H1 (cell line): Measurements from ENCODE around the gene ADCY2. TPM values are rescaled to one million over a fixed set of nuclear protein-coding genes. Genes with fewer than 3 reads are reported as not detected.

ENCODE experiments used
- CTCF ChIA-PET: fragments of 300-600 bp; sonication (Branson Sonifier 250); formaldehyde crosslinking; loops from one replicate; lab custom pipeline; 2021; ENCODE audit not compliant: partially characterized antibody; lab: Charles Lee
- POLR2A ChIA-PET: fragments of 300-600 bp; sonication (Branson Sonifier 250); formaldehyde crosslinking; loops from one replicate; lab custom pipeline; 2021; ENCODE audit warnings: inconsistent platforms; ENCODE audit not compliant: partially characterized antibody; lab: Charles Lee
- DNase-seq, 2 experiments: peaks; one replicate each; pipeline versions ENCODE4 v3.0.0 to v3.0.0-alpha.2; 2010 to 2022; ENCODE audit warnings: low spot score in 2 of 2, low read depth in 1 of 2, mixed read lengths in 1 of 2
- FAIRE-seq: peaks from 2 replicates; lab custom pipeline; 2011; peaks lifted over from hg19 to GRCh38; lab: Jason Lieb, UNC
- H2AFZ ChIP-seq: 2 replicates; pipeline ENCODE4 v1.8.1; 2012; ENCODE audit warnings: low read length, inconsistent platforms
- H2AK5ac ChIP-seq: 2 replicates; pipeline ENCODE4 v1.6.1; 2013; ENCODE audit warnings: low read depth, low read length
- H2BK120ac ChIP-seq: replicated peaks from 2 replicates; pipeline ENCODE3; 2013; ENCODE audit warnings: low read depth, low read length, inconsistent platforms
- H2BK12ac ChIP-seq: 2 replicates; pipeline ENCODE4 v1.6.1; 2013; ENCODE audit warnings: low read depth, low read length
- H2BK15ac ChIP-seq: 2 replicates; pipeline ENCODE4 v1.6.1; 2013; ENCODE audit warnings: low read length
- H2BK20ac ChIP-seq: 2 replicates; pipeline ENCODE4 v1.6.1; 2013; ENCODE audit warnings: low read length
- H2BK5ac ChIP-seq: 2 replicates; pipeline ENCODE4 v1.6.1; 2013; ENCODE audit warnings: low read depth, low read length
- H3K14ac ChIP-seq: 2 replicates; pipeline ENCODE4 v1.6.1; 2013; ENCODE audit warnings: inconsistent platforms; ENCODE audit not compliant: insufficient read length
- H3K18ac ChIP-seq: 2 replicates; pipeline ENCODE4 v1.6.1; 2013; ENCODE audit warnings: low read length; ENCODE audit errors: extremely low read depth
- H3K23ac ChIP-seq: 2 replicates; pipeline ENCODE4 v1.6.1; 2013; ENCODE audit warnings: inconsistent platforms; ENCODE audit not compliant: insufficient read length
- H3K23me2 ChIP-seq: 2 replicates; pipeline ENCODE4 v1.6.1; 2013; ENCODE audit warnings: low read depth, low read length
- H3K27ac ChIP-seq: 2 replicates; pipeline ENCODE4 v1.6.1; 2011; ENCODE audit warnings: low read depth, low read length, inconsistent platforms
- H3K27me3 ChIP-seq, 4 experiments: replicated peaks in 1 of 4; 1 replicate in 1 of 4; 2 replicates in 3 of 4; pipeline versions ENCODE4 v1.6.1 to v1.8.1; 2011 to 2013; ENCODE audit warnings: low read length in 3 of 4, mild to moderate bottlenecking in 3 of 4, inconsistent platforms in 2 of 4, mixed read lengths in 2 of 4, moderate library complexity in 1 of 4; ENCODE audit not compliant: control insufficient read depth in 3 of 4, insufficient read depth in 3 of 4; ENCODE audit errors: extremely low read depth in 1 of 4
- H3K36me3 ChIP-seq, 4 experiments: 2 replicates each; pipeline versions ENCODE4 v1.6.1 to v1.8.1; 2011 to 2013; ENCODE audit warnings: mild to moderate bottlenecking in 4 of 4, low read length in 3 of 4, moderate library complexity in 2 of 4, control low read depth in 1 of 4, inconsistent platforms in 1 of 4; ENCODE audit not compliant: insufficient read depth in 4 of 4, control insufficient read depth in 2 of 4
- H3K4ac ChIP-seq: replicated peaks from 2 replicates; pipeline ENCODE3; 2013; ENCODE audit warnings: low read length, low read depth, mixed read lengths, inconsistent platforms; ENCODE audit not compliant: insufficient read length
- H3K4me1 ChIP-seq, 4 experiments: replicated peaks in 1 of 4; 1 replicate in 1 of 4; 2 replicates in 3 of 4; pipeline versions ENCODE4 v1.6.1 to v1.8.1; 2011 to 2013; ENCODE audit warnings: low read length in 3 of 4, inconsistent platforms in 2 of 4, mixed read lengths in 1 of 4; ENCODE audit not compliant: insufficient read depth in 4 of 4, control insufficient read depth in 3 of 4
- H3K4me2 ChIP-seq, 2 experiments: 2 replicates each; pipeline versions ENCODE4 v1.6.1 to v1.8.1; 2011 to 2013; ENCODE audit warnings: low read depth in 2 of 2, low read length in 2 of 2, control low read depth in 1 of 2, inconsistent platforms in 1 of 2, mild to moderate bottlenecking in 1 of 2; ENCODE audit not compliant: insufficient read depth in 1 of 2
- H3K4me3 ChIP-seq, 4 experiments: fragments of 200-600, 300-600 bp in 1 of 4; sonication (generic), shearing (Covaris generic), sonication (Bioruptor Twin) in 1 of 4; 2 replicates each; pipeline versions ENCODE4 v1.5.1 to v1.8.1; 2011 to 2016; ENCODE audit warnings: low read length in 4 of 4, low read depth in 3 of 4, control low read depth in 2 of 4, inconsistent platforms in 2 of 4, mild to moderate bottlenecking in 2 of 4, mixed read lengths in 1 of 4, moderate library complexity in 1 of 4; ENCODE audit not compliant: insufficient read depth in 2 of 4; ENCODE audit errors: extremely low read depth in 1 of 4
- H3K56ac ChIP-seq: replicated peaks from 2 replicates; pipeline ENCODE3; 2013; ENCODE audit warnings: low read depth, mild to moderate bottlenecking, mixed read lengths, low read length, inconsistent platforms; ENCODE audit not compliant: insufficient read length
- H3K79me1 ChIP-seq: 2 replicates; pipeline ENCODE4 v1.6.1; 2013; ENCODE audit warnings: low read depth, low read length, control low read depth
- H3K79me2 ChIP-seq, 2 experiments: 2 replicates each; pipeline versions ENCODE4 v1.6.1 to v1.8.1; 2012 to 2013; ENCODE audit warnings: low read length in 2 of 2, mild to moderate bottlenecking in 2 of 2, inconsistent platforms in 1 of 2; ENCODE audit not compliant: insufficient read depth in 2 of 2, control insufficient read depth in 1 of 2
- H3K9ac ChIP-seq, 4 experiments: replicated peaks in 1 of 4; 1 replicate in 1 of 4; 2 replicates in 3 of 4; pipeline versions ENCODE4 v1.6.1 to v1.8.1; 2011 to 2013; ENCODE audit warnings: low read depth in 3 of 4, low read length in 3 of 4, control low read depth in 2 of 4, mild to moderate bottlenecking in 2 of 4, moderate library complexity in 2 of 4, inconsistent platforms in 1 of 4; ENCODE audit errors: extremely low read depth in 1 of 4
- H3K9me3 ChIP-seq, 2 experiments: 2 replicates each; pipeline versions ENCODE4 v1.6.1 to v1.8.1; 2012 to 2013; ENCODE audit warnings: mild to moderate bottlenecking in 2 of 2, moderate library complexity in 2 of 2, control low read depth in 1 of 2, inconsistent platforms in 1 of 2, low read depth in 1 of 2, low read length in 1 of 2, mixed read lengths in 1 of 2; ENCODE audit not compliant: insufficient read depth in 2 of 2
- H4K20me1 ChIP-seq, 2 experiments: replicated peaks in 1 of 2; 2 replicates each; pipeline versions ENCODE3 to v1.8.1; 2011 to 2013; ENCODE audit warnings: inconsistent platforms in 2 of 2, low read length in 2 of 2, mild to moderate bottlenecking in 1 of 2; ENCODE audit not compliant: insufficient read depth in 2 of 2, control insufficient read depth in 1 of 2
- H4K5ac ChIP-seq: 2 replicates; pipeline ENCODE4 v1.6.1; 2013; ENCODE audit warnings: low read length, low read depth, mixed read lengths, inconsistent platforms; ENCODE audit not compliant: insufficient read length
- H4K8ac ChIP-seq: 2 replicates; pipeline ENCODE4 v1.8.0; 2013; ENCODE audit warnings: mild to moderate bottlenecking, moderate library complexity, low read length, inconsistent platforms; ENCODE audit not compliant: insufficient read depth; ENCODE audit errors: extremely low read depth
- H4K91ac ChIP-seq: replicated peaks from 2 replicates; pipeline ENCODE3; 2013; ENCODE audit warnings: low read length, mixed read lengths, inconsistent platforms; ENCODE audit not compliant: insufficient read length
- SIRT6 ChIP-seq: IDR thresholded peaks from one replicate; pipeline ENCODE4 v1.7.1; 2012; ENCODE audit warnings: low read length, inconsistent platforms
- TAF1 ChIP-seq: IDR thresholded peaks from 2 replicates; pipeline ENCODE4 v1.6.1; 2011; ENCODE audit warnings: mild to moderate bottlenecking, low read depth, low read length
- TBP ChIP-seq: IDR thresholded peaks from 2 replicates; pipeline ENCODE4 v1.6.1; 2011; ENCODE audit warnings: low read depth, low read length, improper control_type of control experiment
- ZNF274 ChIP-seq: IDR thresholded peaks from 2 replicates; pipeline ENCODE4 v1.7.0; 2012; ENCODE audit warnings: low read length, borderline replicate concordance; ENCODE audit errors: extremely low read depth
- WGBS, 2 experiments: shearing (Covaris generic) in 1 of 2; methylation state at CpG; one replicate each; pipeline versions ENCODE4 v1.1.6 to v1.1.7; 2013 to 2015; ENCODE audit warnings: low lambda C conversion rate in 2 of 2, mixed read lengths in 2 of 2, inconsistent platforms in 1 of 2, low coverage in 1 of 2, missing lambda C conversion rate in 1 of 2; ENCODE audit not compliant: insufficient replicate concordance in 2 of 2, insufficient coverage in 1 of 2, insufficient read length in 1 of 2; ENCODE audit errors: extremely low coverage in 1 of 2, missing lambda C conversion rate in 1 of 2; 5-methylcytosine and 5-hydroxymethylcytosine counted together
- polyA plus RNA-seq, 7 experiments: library from polyadenylated mRNA; depleted of rRNA in 3 of 7; stranded (reverse) in 5 of 7; unstranded in 2 of 7; fragments of >200 nt in 5 of 7; fragments of 200-250 nt in 2 of 7; gene quantifications; 1 replicate in 5 of 7; 2 replicates in 1 of 7; 4 replicates in 1 of 7; pipeline versions ENCODE4 v1.2.1 to v1.2.3, GENCODE V29; 2011 to 2013; ENCODE audit warnings: missing spikeins in 2 of 7, mixed read lengths in 2 of 7
- total RNA-seq: library from RNA; stranded (reverse); fragmentation: NEBNext Ultra II Directional; extraction: Animal tissue kit (Norgen Biotek cat#: 25700); gene quantifications from 2 replicates; pipeline ENCODE4 v1.2.1, GENCODE V29; 2021

Gene ADCY2
- total and polyA plus RNA-seq, 2 of the 8 experiments (the other 6 are each of a cell fraction or from before 2014, with no cell fraction given), result 35.8 to 122 TPM

DNA sequence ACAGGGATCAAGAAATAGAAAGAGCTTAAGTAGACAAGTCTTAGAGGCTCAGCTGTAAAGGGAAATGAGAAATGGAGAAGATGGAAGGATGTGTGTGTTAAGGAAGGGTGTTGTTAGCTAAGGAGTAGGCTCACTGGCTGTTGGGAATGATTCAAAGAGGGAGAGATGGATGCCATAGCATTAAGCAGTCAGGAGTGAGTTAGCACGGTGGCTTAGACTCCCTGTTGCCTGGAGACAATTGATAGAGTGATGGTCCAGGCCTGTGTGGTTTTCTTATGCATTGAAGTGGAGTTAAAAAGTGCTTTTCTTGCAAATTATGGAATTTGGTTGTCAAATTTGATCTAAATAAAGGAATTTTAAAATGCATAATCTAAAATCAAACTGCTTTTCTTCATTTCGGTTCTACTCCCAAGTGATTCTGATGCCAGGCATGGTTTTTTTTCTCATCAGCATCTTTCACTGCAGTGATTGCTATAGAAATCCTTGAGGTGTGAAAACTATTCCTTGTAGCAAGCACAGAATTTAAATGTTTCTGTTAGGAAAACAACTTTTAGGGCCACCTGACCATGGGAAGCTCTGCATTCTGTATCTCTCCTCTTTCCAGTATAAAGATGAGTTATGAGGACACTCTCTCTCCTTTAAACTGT, 214.7 kb downstream of the ADCY2 start:
- Histone ChIP-seq H2AK5ac (no peak overlapping the region), H2BK15ac (no peak overlapping the region), H3K14ac (no peak overlapping the region), H4K91ac (no peak overlapping the region), H3K79me2 (peaks cover 0 to 42% of the 10 kb centered on the region in 2 experiments; a peak in 2 of 4 replicates), H3K23ac (no peak overlapping the region), H2BK120ac (no peak overlapping the region), H2BK5ac (no peak overlapping the region; the same call in 1 of the 2 replicates), H2BK12ac (no peak overlapping the region), H3K4ac (no peak overlapping the region), H3K9me3 (no peaks in the 10 kb centered on the region), H3K9ac (no peak overlapping the region), H3K4me3 (no peak overlapping the region), H4K8ac (no peak overlapping the region), H3K27ac (no peak overlapping the region), H3K23me2 (no peaks in the 10 kb centered on the region), H4K5ac (no peak overlapping the region), H2AFZ (no peak overlapping the region), H3K4me1 (peaks cover 2 to 11% (median 7%) of the 10 kb centered on the region in 4 experiments; a peak in 4 of 7 replicates), H2BK20ac (0 out of 2 replicates have a peak overlapping the region, but pooled peaks have one; percentile 40), H3K56ac (no peak overlapping the region), H3K36me3 (no peaks in the 10 kb centered on the region; a peak in 1 of 8 replicates), H3K79me1 (peaks cover 2% of the 10 kb centered on the region; the same call in 1 of the 2 replicates), H3K27me3 (no peaks in the 10 kb centered on the region), H3K4me2 (no peak overlapping the region), H4K20me1 (peaks cover 0 to 2% of the 10 kb centered on the region in 2 experiments), H3K18ac (no peak overlapping the region)
- FAIRE-seq, result no peak
- ChIA-PET CTCF (interaction anchor here (0.6 kb wide), 1 partner anchor 1380 kb away, joined by 4 read pairs; no protein-coding TSS in a partner anchor), POLR2A (no interaction called here)
- no peak for DNase-seq
- 82% methylated on average over 2 of the region's 2 CpGs; no CpG with 5 or more reads in 1 of the 2 experiments for WGBS, 2 experiments
- no peak for TF ChIP-seq TAF1
- TF ChIP-seq TBP, result no peak
- no peak for TF ChIP-seq SIRT6
- TF ChIP-seq ZNF274, result no peak
